Fibroblast of lung (primary cell): ENCODE measurements around the gene STK35. TPM values are rescaled to one million over a fixed set of nuclear protein-coding genes. Genes with fewer than 3 reads are reported as not detected.

ENCODE experiments used
- DNase-seq, 2 donors: peaks; one replicate each; pipeline versions ENCODE4 v3.0.0 to v3.0.0-alpha.2; 2010; ENCODE audit warnings: low read depth in 2 of 2
- H2AFZ ChIP-seq: 2 replicates; pipeline ENCODE4 v1.5.1; 2012; ENCODE audit warnings: low read length, control low read depth, inconsistent platforms
- H3K27ac ChIP-seq: 2 replicates; pipeline ENCODE4 v1.5.1; 2011; ENCODE audit warnings: low read length, control low read depth; ENCODE audit not compliant: insufficient read depth
- H3K27me3 ChIP-seq: 2 replicates; pipeline ENCODE4 v1.5.1; 2011; ENCODE audit warnings: mild to moderate bottlenecking, low read length; ENCODE audit not compliant: control insufficient read depth, insufficient read depth
- H3K36me3 ChIP-seq: 2 replicates; pipeline ENCODE4 v1.5.1; 2011; ENCODE audit warnings: low read length; ENCODE audit not compliant: control insufficient read depth, insufficient read depth
- H3K4me1 ChIP-seq: 2 replicates; pipeline ENCODE4 v1.5.1; 2011; ENCODE audit warnings: low read length; ENCODE audit not compliant: control insufficient read depth, insufficient read depth; ENCODE audit errors: extremely low read depth
- H3K4me2 ChIP-seq: 2 replicates; pipeline ENCODE4 v1.5.1; 2011; ENCODE audit warnings: low read length, control low read depth; ENCODE audit not compliant: insufficient read depth; ENCODE audit errors: extremely low read depth
- H3K4me3 ChIP-seq, 4 experiments: fragments of 200-600 bp in 1 of 4; sonication (generic) in 1 of 4; replicated peaks in 1 of 4; 2 replicates each; pipeline ENCODE4 v1.5.1; 2011 to 2016; ENCODE audit warnings: low read length in 4 of 4, low read depth in 3 of 4, mild to moderate bottlenecking in 3 of 4, control low read depth in 2 of 4, inconsistent platforms in 1 of 4, mixed read lengths in 1 of 4; ENCODE audit not compliant: insufficient read depth in 1 of 4; ENCODE audit errors: control extremely low read depth in 1 of 4
- H3K79me2 ChIP-seq: 2 replicates; pipeline ENCODE4 v1.5.1; 2012; ENCODE audit warnings: mild to moderate bottlenecking, low read length, inconsistent platforms; ENCODE audit not compliant: control insufficient read depth, insufficient read depth
- H3K9ac ChIP-seq: 2 replicates; pipeline ENCODE4 v1.5.1; 2011; ENCODE audit warnings: mild to moderate bottlenecking, low read length, control low read depth; ENCODE audit not compliant: insufficient read depth
- H3K9me3 ChIP-seq: 2 replicates; pipeline ENCODE4 v1.5.1; 2012; ENCODE audit warnings: low read depth, low read length; ENCODE audit not compliant: control insufficient read depth, insufficient read depth
- H4K20me1 ChIP-seq: 2 replicates; pipeline ENCODE4 v1.5.1; 2011; ENCODE audit warnings: low read length; ENCODE audit not compliant: control insufficient read depth, insufficient read depth; ENCODE audit errors: extremely low read depth
- EZH2 ChIP-seq: IDR thresholded peaks from 2 replicates; pipeline ENCODE4 v1.5.1; 2012; ENCODE audit warnings: low read length, control low read depth, mild to moderate bottlenecking; ENCODE audit errors: missing control alignments
- polyA plus RNA-seq, 2 donors: library from polyadenylated mRNA; depleted of rRNA in 1 of 2; stranded (reverse) in 1 of 2; unstranded in 1 of 2; fragments of >200 nt; gene quantifications; 2 replicates each; pipeline ENCODE4 v1.2.1, GENCODE V29; 2011 to 2012; ENCODE audit warnings: missing spikeins in 1 of 2
- total RNA-seq: library from RNA; depleted of rRNA; stranded (reverse); fragments of >200 nt; gene quantifications from 2 replicates; pipeline ENCODE4 v1.2.1, GENCODE V29; 2014
- TF ChIP-seq, protein P1 (sequence below), 2 donors: IDR thresholded peaks in 1 of 2; conservative IDR thresholded peaks in 1 of 2; 1 replicate in 1 of 2; 2 replicates in 1 of 2; pipeline ENCODE4 v1.5.1; 2011 to 2012; ENCODE audit warnings: low read length in 2 of 2, control low read depth in 1 of 2, inconsistent platforms in 1 of 2, low read depth in 1 of 2, mild to moderate bottlenecking in 1 of 2

The STK35 gene
- total and polyA plus RNA-seq, 2 donors (not counting 1 experiment from before 2014, with no cell fraction given), result 8.5 to 14.4 TPM

DNA sequence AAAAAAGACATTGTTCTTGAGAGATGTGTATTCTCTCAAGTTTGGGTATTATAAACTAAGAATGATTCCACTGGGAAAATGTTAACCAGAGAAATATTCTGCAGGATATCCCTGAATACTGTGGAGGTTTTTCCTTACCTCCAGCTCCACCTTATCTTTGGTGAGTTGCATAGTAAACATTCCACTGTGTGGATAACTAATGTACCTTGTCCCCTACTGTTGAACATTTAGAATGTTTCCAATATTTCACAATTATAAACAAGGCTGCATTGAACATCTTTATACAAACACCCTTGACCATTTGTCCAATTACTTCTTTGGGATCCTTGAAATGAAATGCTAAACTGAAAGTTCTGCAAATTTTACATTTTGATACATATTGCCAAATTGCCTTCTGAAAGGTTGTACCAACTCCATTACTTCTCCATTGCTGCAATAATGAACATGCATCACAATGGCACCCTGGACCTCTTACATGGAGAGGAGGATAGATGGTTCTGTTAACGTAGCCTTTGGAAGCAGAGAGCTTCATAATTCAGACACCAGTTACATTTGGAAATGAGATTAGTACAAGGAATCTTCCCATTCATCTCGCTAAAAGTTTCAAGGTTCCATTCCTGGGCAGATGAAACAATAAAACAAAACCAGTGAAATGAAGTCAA, 35.0 kb upstream of the STK35 start:
- H3K4me3 ChIP-seq, result no peak overlapping the region

GRCh38 chr20:2080532-2081224, 20.9 kb upstream of the STK35 start:
- H3K9me3 ChIP-seq, result no peaks in the 10 kb centered on the region
- no peaks in the 10 kb centered on the region for H4K20me1 ChIP-seq
- H2AFZ ChIP-seq, result no peak overlapping the region
- DNase-seq, result no peak
- H3K9ac ChIP-seq, result no peak overlapping the region
- TF ChIP-seq, protein P1, sequence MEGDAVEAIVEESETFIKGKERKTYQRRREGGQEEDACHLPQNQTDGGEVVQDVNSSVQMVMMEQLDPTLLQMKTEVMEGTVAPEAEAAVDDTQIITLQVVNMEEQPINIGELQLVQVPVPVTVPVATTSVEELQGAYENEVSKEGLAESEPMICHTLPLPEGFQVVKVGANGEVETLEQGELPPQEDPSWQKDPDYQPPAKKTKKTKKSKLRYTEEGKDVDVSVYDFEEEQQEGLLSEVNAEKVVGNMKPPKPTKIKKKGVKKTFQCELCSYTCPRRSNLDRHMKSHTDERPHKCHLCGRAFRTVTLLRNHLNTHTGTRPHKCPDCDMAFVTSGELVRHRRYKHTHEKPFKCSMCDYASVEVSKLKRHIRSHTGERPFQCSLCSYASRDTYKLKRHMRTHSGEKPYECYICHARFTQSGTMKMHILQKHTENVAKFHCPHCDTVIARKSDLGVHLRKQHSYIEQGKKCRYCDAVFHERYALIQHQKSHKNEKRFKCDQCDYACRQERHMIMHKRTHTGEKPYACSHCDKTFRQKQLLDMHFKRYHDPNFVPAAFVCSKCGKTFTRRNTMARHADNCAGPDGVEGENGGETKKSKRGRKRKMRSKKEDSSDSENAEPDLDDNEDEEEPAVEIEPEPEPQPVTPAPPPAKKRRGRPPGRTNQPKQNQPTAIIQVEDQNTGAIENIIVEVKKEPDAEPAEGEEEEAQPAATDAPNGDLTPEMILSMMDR (conservative IDR thresholded peaks at IDR 0.05 in 1 of 2, IDR thresholded peaks at IDR 0.05 in 1 of 2; ENCODE audit: low read depth in 1 of 2, low read length in 2 of 2), result no peak
- no peak for TF ChIP-seq EZH2
- H3K79me2 ChIP-seq, result no peaks in the 10 kb centered on the region
- no peak overlapping the region for H3K4me2 ChIP-seq
- no peak overlapping the region for H3K27ac ChIP-seq
- H3K4me3 ChIP-seq, result no peak overlapping the region
- no peaks in the 10 kb centered on the region for H3K4me1 ChIP-seq
- H3K27me3 ChIP-seq, result no peaks in the 10 kb centered on the region
- H3K36me3 ChIP-seq, result no peaks in the 10 kb centered on the region

More for the DNA sequence above, 35.0 kb upstream of the STK35 start:
- no peaks in the 10 kb centered on the region for H3K4me1 ChIP-seq
- TF ChIP-seq, protein P1 (conservative IDR thresholded peaks at IDR 0.05 in 1 of 2, IDR thresholded peaks at IDR 0.05 in 1 of 2; ENCODE audit: low read depth in 1 of 2, low read length in 2 of 2), result no peak
- TF ChIP-seq EZH2, result no peak
- no peaks in the 10 kb centered on the region for H3K27me3 ChIP-seq
- DNase-seq, result no peak
- H3K9ac ChIP-seq, result no peak overlapping the region
- H3K79me2 ChIP-seq, result no peaks in the 10 kb centered on the region
- no peaks in the 10 kb centered on the region for H3K36me3 ChIP-seq
- no peak overlapping the region for H3K27ac ChIP-seq
- H2AFZ ChIP-seq, result no peak overlapping the region
- H3K9me3 ChIP-seq, result no peaks in the 10 kb centered on the region
- no peak overlapping the region for H3K4me2 ChIP-seq
- no peaks in the 10 kb centered on the region for H4K20me1 ChIP-seq

- Histone ChIP-seq H3K9ac (no peak overlapping the region), H3K9me3 (no peaks in the 10 kb centered on the region), H3K4me3 (no peak overlapping the region), H3K27ac (no peak overlapping the region), H3K79me2 (no peaks in the 10 kb centered on the region), H3K27me3 (peaks cover 12% of the 10 kb centered on the region), H4K20me1 (no peaks in the 10 kb centered on the region), H3K4me2 (no peak overlapping the region), H3K4me1 (no peaks in the 10 kb centered on the region), H3K36me3 (no peaks in the 10 kb centered on the region), H2AFZ (no peak overlapping the region)
- peak in 1 of 2 donors; percentile 39 for DNase-seq
- TF ChIP-seq EZH2, result no peak
- TF ChIP-seq, protein P1 (conservative IDR thresholded peaks at IDR 0.05 in 1 of 2, IDR thresholded peaks at IDR 0.05 in 1 of 2; ENCODE audit: low read depth in 1 of 2, low read length in 2 of 2), result no peak
Observed at GRCh38 chr20:2084703-2085102, 16.9 kb upstream of the STK35 start.
